ENCODE measurements around the gene CDH23.

CDH23 gene

GRCh38 chr10:71658467-71658745 is 261.7 kb downstream of the CDH23 start:
- no peaks in the 10 kb centered on the region for H3K9me3 ChIP-seq (ENCODE audit: severe bottlenecking)
- DNase-seq (ENCODE audit: low spot score): no peak
- no peaks in the 10 kb centered on the region for H3K4me1 ChIP-seq (ENCODE audit: insufficient read depth, poor library complexity, severe bottlenecking)
- TF ChIP-seq CTCF (IDR thresholded peaks at IDR 0.05; ENCODE audit: poor library complexity, severe bottlenecking): no peak
- no peak for ATAC-seq (ENCODE audit: low read depth)
- no peak overlapping the region for H3K27ac ChIP-seq (ENCODE audit: poor library complexity, severe bottlenecking)
- H3K36me3 ChIP-seq (ENCODE audit: low read depth): no peaks in the 10 kb centered on the region
- no peaks in the 10 kb centered on the region for H3K27me3 ChIP-seq (ENCODE audit: insufficient read depth, poor library complexity, severe bottlenecking)
- no peak overlapping the region for H3K4me3 ChIP-seq (ENCODE audit: severe bottlenecking)

- DNase-seq (ENCODE audit: low spot score) (no peak), ATAC-seq (ENCODE audit: low read depth) (no peak)
- H3K27me3 ChIP-seq (ENCODE audit: insufficient read depth, poor library complexity, severe bottlenecking): no peaks in the 10 kb centered on the region
- H3K27ac ChIP-seq (ENCODE audit: poor library complexity, severe bottlenecking): no peak overlapping the region
- H3K4me3 ChIP-seq (ENCODE audit: severe bottlenecking): no peak overlapping the region
- H3K4me1 ChIP-seq (ENCODE audit: insufficient read depth, poor library complexity, severe bottlenecking): no peaks in the 10 kb centered on the region
- no peaks in the 10 kb centered on the region for H3K36me3 ChIP-seq (ENCODE audit: low read depth)
- no peak for TF ChIP-seq CTCF (IDR thresholded peaks at IDR 0.05; ENCODE audit: poor library complexity, severe bottlenecking)
- no peaks in the 10 kb centered on the region for H3K9me3 ChIP-seq (ENCODE audit: severe bottlenecking)
Observed at GRCh38 chr10:71659111-71659634, 262.5 kb downstream of the CDH23 start.

- Histone ChIP-seq H3K27ac (ENCODE audit: poor library complexity, severe bottlenecking) (no peak overlapping the region), H3K36me3 (ENCODE audit: low read depth) (no peaks in the 10 kb centered on the region), H3K4me1 (ENCODE audit: insufficient read depth, poor library complexity, severe bottlenecking) (no peaks in the 10 kb centered on the region), H3K27me3 (ENCODE audit: insufficient read depth, poor library complexity, severe bottlenecking) (no peaks in the 10 kb centered on the region), H3K4me3 (ENCODE audit: severe bottlenecking) (no peak overlapping the region), H3K9me3 (ENCODE audit: severe bottlenecking) (no peaks in the 10 kb centered on the region)
- DNase-seq (ENCODE audit: low spot score): no peak
- ATAC-seq (ENCODE audit: low read depth): no peak
- no peak for TF ChIP-seq CTCF (IDR thresholded peaks at IDR 0.05; ENCODE audit: poor library complexity, severe bottlenecking)
Observed at GRCh38 chr10:71659737-71660136, 263.0 kb downstream of the CDH23 start.

GRCh38 chr10:71660313-71660712 is 263.6 kb downstream of the CDH23 start:
- no peak overlapping the region for H3K27ac ChIP-seq (ENCODE audit: poor library complexity, severe bottlenecking)
- ATAC-seq (ENCODE audit: low read depth) (no peak), DNase-seq (ENCODE audit: low spot score) (no peak)
- H3K36me3 ChIP-seq (ENCODE audit: low read depth): no peaks in the 10 kb centered on the region
- H3K9me3 ChIP-seq (ENCODE audit: severe bottlenecking): no peaks in the 10 kb centered on the region
- TF ChIP-seq CTCF (IDR thresholded peaks at IDR 0.05; ENCODE audit: poor library complexity, severe bottlenecking): no peak
- H3K27me3 ChIP-seq (ENCODE audit: insufficient read depth, poor library complexity, severe bottlenecking): no peaks in the 10 kb centered on the region
- no peaks in the 10 kb centered on the region for H3K4me1 ChIP-seq (ENCODE audit: insufficient read depth, poor library complexity, severe bottlenecking)
- H3K4me3 ChIP-seq (ENCODE audit: severe bottlenecking): no peak overlapping the region

- ATAC-seq (ENCODE audit: low read depth) (no peak), DNase-seq (ENCODE audit: low spot score) (no peak)
- Histone ChIP-seq H3K4me1 (ENCODE audit: insufficient read depth, poor library complexity, severe bottlenecking) (no peaks in the 10 kb centered on the region), H3K4me3 (ENCODE audit: severe bottlenecking) (no peak overlapping the region), H3K27ac (ENCODE audit: poor library complexity, severe bottlenecking) (no peak overlapping the region), H3K27me3 (ENCODE audit: insufficient read depth, poor library complexity, severe bottlenecking) (no peaks in the 10 kb centered on the region), H3K36me3 (ENCODE audit: low read depth) (no peaks in the 10 kb centered on the region), H3K9me3 (ENCODE audit: severe bottlenecking) (no peaks in the 10 kb centered on the region)
- no peak for TF ChIP-seq CTCF (IDR thresholded peaks at IDR 0.05; ENCODE audit: poor library complexity, severe bottlenecking)
Observed at GRCh38 chr10:71661060-71661622, 264.4 kb downstream of the CDH23 start.
